D721Med (cell line): ENCODE measurements around the gene POMC.

Source experiments
- DNase-seq: peaks from one replicate; pipeline ENCODE4 v3.0.0; 2011; ENCODE audit warnings: low spot score; ENCODE audit not compliant: insufficient read length
- FAIRE-seq: peaks from 2 replicates; lab custom pipeline; 2011; peaks lifted over from hg19 to GRCh38; lab: Jason Lieb, UNC
- TF ChIP-seq, protein P1 (sequence below): IDR thresholded peaks from 2 replicates; pipeline ENCODE4 v1.5.1; 2012; ENCODE audit warnings: mild to moderate bottlenecking, control low read depth; ENCODE audit not compliant: insufficient read depth; ENCODE audit errors: missing control alignments

Gene POMC

DNA sequence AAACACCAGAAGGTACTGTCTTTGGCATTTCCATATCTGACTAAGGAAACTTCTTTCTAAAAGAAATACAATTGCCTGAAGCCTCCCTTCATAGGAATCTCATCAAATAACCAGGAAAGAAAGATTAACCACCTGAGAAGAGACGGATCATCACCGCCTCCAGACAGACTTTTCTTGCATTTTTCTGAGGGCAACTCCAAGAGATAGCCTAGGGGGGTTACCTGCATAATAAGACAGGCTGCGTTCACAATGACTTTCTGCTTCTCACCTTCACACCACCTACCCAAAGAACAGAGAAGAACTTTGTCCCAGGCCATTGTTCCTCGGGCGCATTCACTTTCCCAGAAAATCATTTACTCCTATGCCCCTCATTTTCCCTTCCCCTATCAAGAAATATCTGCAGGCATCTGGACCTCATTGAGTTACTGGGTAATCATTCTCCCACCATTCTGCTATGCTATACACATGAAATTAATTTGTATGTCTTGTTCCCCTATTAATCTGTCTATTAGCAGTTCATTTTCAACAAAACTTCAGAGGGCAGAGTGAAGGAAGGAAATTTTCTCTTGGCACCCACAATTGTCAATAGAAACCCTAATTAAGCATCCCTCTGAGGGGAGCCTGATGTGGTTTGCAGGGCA is 8.3 kb upstream of the POMC start:
- FAIRE-seq = no peak
- no peak for DNase-seq
- TF ChIP-seq, protein P1, sequence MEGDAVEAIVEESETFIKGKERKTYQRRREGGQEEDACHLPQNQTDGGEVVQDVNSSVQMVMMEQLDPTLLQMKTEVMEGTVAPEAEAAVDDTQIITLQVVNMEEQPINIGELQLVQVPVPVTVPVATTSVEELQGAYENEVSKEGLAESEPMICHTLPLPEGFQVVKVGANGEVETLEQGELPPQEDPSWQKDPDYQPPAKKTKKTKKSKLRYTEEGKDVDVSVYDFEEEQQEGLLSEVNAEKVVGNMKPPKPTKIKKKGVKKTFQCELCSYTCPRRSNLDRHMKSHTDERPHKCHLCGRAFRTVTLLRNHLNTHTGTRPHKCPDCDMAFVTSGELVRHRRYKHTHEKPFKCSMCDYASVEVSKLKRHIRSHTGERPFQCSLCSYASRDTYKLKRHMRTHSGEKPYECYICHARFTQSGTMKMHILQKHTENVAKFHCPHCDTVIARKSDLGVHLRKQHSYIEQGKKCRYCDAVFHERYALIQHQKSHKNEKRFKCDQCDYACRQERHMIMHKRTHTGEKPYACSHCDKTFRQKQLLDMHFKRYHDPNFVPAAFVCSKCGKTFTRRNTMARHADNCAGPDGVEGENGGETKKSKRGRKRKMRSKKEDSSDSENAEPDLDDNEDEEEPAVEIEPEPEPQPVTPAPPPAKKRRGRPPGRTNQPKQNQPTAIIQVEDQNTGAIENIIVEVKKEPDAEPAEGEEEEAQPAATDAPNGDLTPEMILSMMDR = no peak

DNA sequence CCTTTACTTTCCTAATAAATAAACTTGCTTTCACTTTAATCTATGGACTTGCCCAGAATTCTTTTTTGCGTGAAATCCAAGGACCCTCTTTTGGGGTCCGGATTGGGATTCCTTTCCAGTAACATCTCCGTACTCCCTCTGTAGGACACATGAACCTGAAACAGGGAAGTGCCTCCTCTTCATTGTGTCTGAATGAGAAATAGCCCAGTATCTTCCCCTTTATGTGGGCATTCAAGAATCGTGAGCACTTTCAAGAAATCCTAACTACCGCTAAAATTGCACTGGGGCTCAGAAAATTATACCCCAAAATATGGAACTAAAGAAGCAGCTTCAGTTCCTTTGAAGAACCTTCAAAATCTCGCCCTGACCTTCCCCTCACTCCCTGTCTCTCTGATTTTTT is 7.8 kb upstream of the POMC start:
- TF ChIP-seq, protein P1 = no peak
- DNase-seq = no peak
- no peak for FAIRE-seq

DNA sequence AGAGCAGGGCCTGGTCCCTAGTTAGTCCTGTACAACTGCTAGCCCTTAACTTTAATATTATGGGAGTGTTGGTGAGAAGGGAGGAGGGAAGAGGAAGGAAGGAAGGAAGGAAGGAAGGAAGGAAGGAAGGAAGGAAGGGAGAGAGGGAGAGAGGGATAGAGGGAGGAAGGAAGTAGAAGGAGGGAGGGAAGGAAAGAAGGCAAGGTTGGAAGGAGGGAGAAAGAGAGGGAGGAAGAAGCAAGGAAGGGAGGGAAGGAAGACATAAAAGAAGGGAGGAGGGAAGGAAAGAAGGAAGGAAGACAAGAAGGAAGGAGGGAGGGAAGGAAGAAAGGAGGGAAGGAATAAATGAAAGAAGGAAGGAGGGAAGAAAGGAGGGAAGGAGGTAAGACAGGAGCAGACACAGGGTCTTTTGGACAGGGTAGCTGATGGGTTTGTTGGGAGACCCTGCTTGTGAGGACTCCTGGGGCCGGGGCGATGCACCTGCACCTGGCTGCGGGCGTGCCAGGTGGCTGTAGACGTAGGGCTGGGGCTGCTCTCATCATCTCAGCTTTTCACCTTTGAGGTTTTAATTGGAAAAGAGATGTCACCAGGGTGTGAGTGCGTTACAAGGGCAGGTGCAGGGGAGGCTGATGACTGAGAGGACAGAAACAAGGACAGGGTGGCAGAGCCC is 5.9 kb upstream of the POMC start:
- DNase-seq (no peak), FAIRE-seq (no peak)
- TF ChIP-seq, protein P1 = no peak

DNA sequence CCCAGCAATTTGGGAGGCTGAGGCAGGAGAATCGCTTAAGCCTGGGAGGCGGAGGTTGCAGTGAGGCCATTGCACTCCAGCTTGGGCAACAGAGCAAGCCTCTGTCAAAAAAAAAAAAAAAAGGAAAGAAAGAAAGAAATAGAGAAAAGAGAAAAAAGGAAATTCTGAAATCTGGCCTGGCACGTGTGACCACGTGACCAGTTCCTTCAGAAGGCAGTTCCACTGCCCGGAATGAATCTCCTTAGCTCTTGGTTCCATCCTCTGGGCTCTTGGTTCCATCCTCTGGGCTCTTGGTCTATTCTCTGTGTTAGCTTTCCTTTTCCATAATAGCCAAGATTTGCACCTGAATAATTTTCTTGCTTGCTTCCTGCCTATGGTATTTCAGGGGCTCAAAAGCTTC is 5.3 kb upstream of the POMC start:
- DNase-seq = no peak
- TF ChIP-seq, protein P1 = no peak
- FAIRE-seq = no peak

DNA sequence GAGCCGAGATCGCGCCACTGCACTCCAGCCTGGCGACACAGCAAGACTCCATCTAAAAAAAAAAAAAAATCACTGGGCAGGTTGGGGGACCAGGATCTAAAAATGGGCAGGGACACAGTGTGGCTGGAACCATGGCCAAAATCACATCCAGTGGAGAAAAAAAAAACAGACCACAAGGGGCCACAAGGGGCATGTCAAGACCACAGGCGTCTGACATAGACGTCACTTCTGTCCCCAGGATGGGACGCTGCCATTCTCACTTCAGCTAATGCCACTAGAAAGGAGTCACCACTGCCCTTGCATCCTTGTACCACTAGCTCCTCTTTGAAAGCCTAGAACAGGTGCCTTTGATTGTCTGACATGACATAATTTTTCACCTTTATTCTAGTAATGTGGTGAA is 2.5 kb upstream of the POMC start:
- FAIRE-seq (no peak), DNase-seq (no peak)
- TF ChIP-seq, protein P1 = no peak

DNA sequence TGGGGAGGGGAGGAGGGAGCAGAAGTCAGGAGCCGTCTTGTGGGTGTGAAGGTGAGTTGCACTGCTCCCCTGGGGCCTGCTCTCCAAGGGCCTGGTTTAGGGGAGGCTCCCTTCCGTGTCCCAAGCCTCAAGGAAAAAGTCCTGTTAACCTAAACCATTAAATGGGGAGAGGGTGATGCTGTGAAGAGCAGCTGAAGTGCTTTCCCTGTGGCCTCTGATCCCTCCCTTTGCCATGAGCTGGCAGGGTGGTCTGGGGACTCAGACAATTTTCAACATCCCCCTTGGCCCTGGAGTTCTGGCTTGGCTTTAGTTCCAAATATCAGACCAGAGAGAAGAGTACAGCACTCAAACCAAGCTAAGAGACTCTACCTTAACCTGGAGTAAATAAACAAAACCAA is 692 bp upstream of the POMC start:
- TF ChIP-seq, protein P1 = no peak
- DNase-seq = no peak
- no peak for FAIRE-seq
